ENCODE measurements around the gene TOLLIP.

The TOLLIP gene

DNA sequence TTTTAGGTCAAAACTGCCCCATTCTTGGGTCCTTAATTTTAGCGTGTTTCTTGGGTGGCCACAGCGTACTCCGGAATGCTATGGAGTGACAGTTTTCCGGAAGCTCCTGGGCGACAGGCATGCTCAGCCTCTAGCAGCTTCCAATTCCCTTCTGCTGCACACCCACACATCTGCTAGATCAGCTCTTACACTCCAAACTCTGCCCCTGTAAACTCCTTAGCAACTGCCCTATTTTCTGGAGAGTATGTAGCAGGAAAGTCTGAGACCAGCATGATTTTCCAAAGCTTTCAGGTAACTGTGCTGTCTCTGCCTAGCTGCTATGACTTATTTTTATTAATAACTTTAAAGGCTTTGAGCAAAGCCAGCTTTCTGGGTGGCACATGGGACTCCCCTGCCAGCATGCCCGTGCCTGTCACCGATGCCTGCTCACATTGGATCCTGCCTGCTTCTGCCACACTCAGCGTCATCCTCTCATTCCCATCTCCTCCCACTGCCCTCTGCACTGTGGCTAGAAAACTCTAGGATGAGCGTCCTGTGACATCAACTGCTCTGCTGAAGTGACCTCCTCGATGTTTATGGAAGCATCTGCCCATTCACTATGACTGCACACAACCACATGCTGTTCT is 17.3 kb downstream of the TOLLIP start:
- no peaks in the 10 kb centered on the region for H3K4me1 ChIP-seq (ENCODE audit: control insufficient read depth, insufficient read depth, low read length)
- H3K9ac ChIP-seq (ENCODE audit: low read depth, low read length) = no peak overlapping the region
- peaks cover 41% of the 10 kb centered on the region for H3K36me3 ChIP-seq (ENCODE audit: control insufficient read depth, insufficient read depth, low read length)
- H3K9me3 ChIP-seq (ENCODE audit: control insufficient read depth, insufficient read depth, low read length) = no peaks in the 10 kb centered on the region
- H3K27me3 ChIP-seq (ENCODE audit: control insufficient read depth, insufficient read depth, low read length) = no peaks in the 10 kb centered on the region
- H3K4me3 ChIP-seq (ENCODE audit: low read depth, low read length) = no peak overlapping the region

DNA sequence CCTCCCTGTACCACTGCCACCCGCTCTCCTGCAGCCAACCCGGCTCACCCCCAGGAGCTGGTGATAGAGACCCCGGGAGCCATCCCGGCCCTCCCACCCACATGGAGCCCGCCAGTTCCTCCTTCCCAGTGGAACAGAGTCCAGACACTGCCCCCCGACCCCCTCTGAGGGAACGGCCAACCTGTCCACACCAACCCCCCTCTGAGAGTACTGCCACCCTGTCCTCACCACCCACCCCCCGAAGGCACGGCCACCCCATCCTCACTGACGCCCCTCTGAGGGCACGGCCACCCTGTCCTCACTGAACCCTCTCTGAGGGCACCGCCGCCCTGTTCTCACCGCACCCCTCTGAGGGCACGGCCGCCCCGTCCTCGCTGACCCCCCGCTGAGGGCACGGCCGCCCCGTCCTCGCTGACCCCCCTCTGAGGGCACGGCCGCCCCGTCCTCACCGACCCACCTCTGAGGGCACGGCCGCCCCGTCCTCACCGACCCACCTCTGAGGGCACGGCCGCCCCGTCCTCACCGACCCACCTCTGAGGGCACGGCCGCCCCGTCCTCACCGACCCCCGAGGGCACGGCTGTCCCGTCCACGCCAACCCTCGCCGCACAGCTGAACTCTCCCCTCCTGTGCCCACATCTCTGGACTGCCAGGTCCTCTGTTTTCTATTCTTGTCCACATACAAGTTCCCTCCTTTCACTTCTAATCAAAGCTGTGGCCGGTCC is 18.0 kb downstream of the TOLLIP start:
- H3K36me3 ChIP-seq (ENCODE audit: control insufficient read depth, insufficient read depth, low read length) = peaks cover 47% of the 10 kb centered on the region
- no peak overlapping the region for H3K4me3 ChIP-seq (ENCODE audit: low read depth, low read length)
- no peak overlapping the region for H3K9ac ChIP-seq (ENCODE audit: low read depth, low read length)
- no peaks in the 10 kb centered on the region for H3K9me3 ChIP-seq (ENCODE audit: control insufficient read depth, insufficient read depth, low read length)
- H3K4me1 ChIP-seq (ENCODE audit: control insufficient read depth, insufficient read depth, low read length) = no peaks in the 10 kb centered on the region
- no peaks in the 10 kb centered on the region for H3K27me3 ChIP-seq (ENCODE audit: control insufficient read depth, insufficient read depth, low read length)

DNA sequence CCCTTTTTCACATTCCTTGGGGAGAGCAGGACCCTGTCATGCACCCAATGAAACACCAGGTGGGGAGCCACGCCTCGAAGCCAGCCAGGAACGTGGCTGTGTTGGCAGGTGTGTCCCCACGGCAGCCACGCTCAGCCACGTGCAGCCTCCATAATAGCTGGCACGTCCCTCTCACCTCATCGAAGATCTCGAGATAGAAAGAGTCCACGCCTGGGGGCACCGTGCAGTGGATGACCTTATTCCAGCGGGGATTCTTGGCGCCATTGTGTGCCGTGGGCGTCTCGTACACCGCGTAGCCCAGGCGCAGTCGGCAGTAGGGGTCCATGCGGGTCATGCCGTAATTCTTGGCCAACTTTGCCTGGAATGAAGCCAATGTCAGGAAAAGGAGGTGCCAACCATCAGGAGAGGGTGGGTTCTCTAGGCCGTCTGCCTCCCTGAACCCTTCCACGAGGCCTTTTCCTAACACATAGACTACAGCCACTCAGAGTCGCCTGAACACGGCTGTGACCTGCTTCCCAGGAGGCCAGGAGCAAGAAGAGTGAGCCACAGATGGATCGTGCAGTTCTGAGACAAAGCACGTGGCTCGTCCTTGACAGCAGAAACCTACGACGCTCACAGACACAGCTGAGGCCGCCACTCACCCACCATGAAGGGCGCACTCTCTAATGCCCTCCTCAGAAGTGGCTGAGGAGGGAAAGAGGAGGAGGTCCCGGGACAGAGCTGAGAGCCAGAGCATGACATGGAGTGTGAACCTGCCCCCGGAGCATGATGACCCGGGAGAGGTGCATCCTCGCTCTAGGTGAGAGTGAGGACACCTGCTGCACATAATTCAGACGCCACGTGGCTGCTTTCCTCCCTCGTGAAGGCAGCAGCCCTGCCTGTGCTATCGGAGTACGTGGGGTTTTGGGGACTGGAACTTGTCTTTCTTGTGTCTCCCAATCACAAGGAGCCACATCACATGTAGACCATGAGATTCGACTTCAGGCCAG is 19.1 kb downstream of the TOLLIP start:
- Histone ChIP-seq H3K4me1 (ENCODE audit: control insufficient read depth, insufficient read depth, low read length) (no peaks in the 10 kb centered on the region), H3K27me3 (ENCODE audit: control insufficient read depth, insufficient read depth, low read length) (no peaks in the 10 kb centered on the region), H3K9me3 (ENCODE audit: control insufficient read depth, insufficient read depth, low read length) (no peaks in the 10 kb centered on the region), H3K9ac (ENCODE audit: low read depth, low read length) (no peak overlapping the region), H3K4me3 (ENCODE audit: low read depth, low read length) (no peak overlapping the region), H3K36me3 (ENCODE audit: control insufficient read depth, insufficient read depth, low read length) (peaks cover 54% of the 10 kb centered on the region)

DNA sequence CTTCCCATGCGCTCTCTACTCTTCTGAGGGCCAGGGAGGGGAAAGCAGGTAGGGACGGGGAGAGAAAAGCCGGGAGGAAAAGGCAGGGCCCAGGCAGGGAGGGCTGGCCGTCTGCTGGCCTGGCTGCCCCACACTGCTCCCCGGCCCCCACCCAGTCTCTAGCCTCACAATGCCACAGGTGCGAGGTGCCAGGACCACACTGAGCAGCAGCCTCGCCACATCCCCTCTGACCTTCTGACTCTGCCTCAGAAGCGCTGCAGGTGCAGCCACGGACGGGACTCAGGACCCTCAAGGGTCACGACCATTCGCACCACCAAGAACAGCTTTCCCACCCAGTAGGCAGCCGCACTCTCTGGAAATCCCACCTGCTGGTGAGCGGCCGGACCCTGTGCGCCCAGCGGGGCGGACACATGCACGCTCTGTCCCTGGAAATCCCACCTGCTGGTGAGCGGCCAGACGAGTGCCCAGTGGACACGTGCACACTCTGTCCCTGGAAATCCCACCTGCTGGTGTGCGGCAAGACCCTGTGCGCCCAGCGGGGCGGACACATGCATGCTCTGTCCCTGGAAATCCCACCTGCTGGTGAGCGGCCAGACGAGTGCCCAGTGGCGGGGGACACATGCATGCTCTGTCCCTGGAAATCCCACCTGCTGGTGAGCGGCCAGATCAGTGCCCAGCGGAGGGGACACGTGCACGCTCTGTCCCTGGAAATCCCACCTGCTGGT is 20.1 kb downstream of the TOLLIP start:
- Histone ChIP-seq H3K4me1 (ENCODE audit: control insufficient read depth, insufficient read depth, low read length) (no peaks in the 10 kb centered on the region), H3K4me3 (ENCODE audit: low read depth, low read length) (no peak overlapping the region), H3K9me3 (ENCODE audit: control insufficient read depth, insufficient read depth, low read length) (no peaks in the 10 kb centered on the region), H3K9ac (ENCODE audit: low read depth, low read length) (no peak overlapping the region), H3K27me3 (ENCODE audit: control insufficient read depth, insufficient read depth, low read length) (no peaks in the 10 kb centered on the region), H3K36me3 (ENCODE audit: control insufficient read depth, insufficient read depth, low read length) (peaks cover 60% of the 10 kb centered on the region)

DNA sequence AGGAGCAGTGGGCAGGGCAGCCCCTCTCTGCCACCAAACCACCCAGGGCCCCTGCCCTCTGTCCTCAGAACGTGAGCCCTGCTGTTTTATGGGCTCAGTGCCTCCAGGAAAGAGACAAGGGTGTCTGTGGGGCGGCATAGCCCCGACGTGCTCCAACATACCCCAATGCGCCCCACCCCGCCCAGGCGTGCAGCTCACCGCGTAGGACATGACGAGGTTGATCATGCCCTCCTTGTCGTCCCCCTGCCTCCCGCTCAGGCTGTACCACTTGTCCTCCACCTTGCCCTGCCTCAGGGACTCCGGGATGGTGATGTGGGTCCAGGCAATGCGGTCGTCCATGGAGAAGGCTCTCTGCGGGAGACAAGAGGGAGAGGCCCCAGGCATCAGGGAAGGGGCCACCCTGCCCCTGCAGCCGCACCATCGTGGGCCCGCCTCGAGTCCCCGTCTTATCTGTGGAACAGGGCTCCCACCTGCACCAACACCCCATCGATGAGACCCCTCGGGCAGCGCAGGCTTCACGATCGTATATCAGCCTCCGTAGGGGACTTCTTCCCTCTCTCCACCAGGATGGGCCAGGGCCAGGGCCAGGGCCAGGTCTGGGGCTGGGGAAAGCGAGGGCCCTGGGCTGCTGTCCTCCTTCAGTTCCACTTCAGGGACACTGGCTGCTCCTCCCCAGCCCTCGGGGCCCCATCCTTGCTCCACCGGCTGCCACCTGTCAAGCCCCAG is 20.8 kb downstream of the TOLLIP start:
- Histone ChIP-seq H3K9me3 (ENCODE audit: control insufficient read depth, insufficient read depth, low read length) (no peaks in the 10 kb centered on the region), H3K36me3 (ENCODE audit: control insufficient read depth, insufficient read depth, low read length) (peaks cover 58% of the 10 kb centered on the region), H3K27me3 (ENCODE audit: control insufficient read depth, insufficient read depth, low read length) (no peaks in the 10 kb centered on the region), H3K9ac (ENCODE audit: low read depth, low read length) (no peak overlapping the region), H3K4me3 (ENCODE audit: low read depth, low read length) (no peak overlapping the region), H3K4me1 (ENCODE audit: control insufficient read depth, insufficient read depth, low read length) (no peaks in the 10 kb centered on the region)

DNA sequence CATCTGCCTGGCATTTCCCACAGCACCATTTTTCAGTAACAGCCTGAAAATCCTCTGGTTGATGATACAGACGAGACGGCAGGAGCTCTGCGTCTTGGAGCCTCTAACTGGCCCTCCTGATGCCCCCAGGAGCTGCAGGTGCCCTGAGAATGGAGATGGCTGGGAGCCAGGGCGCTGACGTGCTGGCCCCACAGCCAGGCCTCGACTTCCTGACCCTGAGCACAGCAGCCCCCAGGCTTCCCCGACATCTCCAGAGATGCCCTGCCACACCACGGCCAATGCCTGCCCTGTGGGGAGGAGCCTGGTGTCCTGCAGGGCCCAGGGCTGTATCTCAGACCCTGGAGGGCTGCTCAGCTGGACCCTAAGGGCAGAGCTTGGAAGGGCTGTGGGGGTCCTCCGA is 21.5 kb downstream of the TOLLIP start:
- H3K36me3 ChIP-seq (ENCODE audit: control insufficient read depth, insufficient read depth, low read length) = peaks cover 52% of the 10 kb centered on the region
- no peaks in the 10 kb centered on the region for H3K4me1 ChIP-seq (ENCODE audit: control insufficient read depth, insufficient read depth, low read length)
- H3K4me3 ChIP-seq (ENCODE audit: low read depth, low read length) = no peak overlapping the region
- H3K27me3 ChIP-seq (ENCODE audit: control insufficient read depth, insufficient read depth, low read length) = no peaks in the 10 kb centered on the region
- H3K9ac ChIP-seq (ENCODE audit: low read depth, low read length) = no peak overlapping the region
- H3K9me3 ChIP-seq (ENCODE audit: control insufficient read depth, insufficient read depth, low read length) = no peaks in the 10 kb centered on the region

DNA sequence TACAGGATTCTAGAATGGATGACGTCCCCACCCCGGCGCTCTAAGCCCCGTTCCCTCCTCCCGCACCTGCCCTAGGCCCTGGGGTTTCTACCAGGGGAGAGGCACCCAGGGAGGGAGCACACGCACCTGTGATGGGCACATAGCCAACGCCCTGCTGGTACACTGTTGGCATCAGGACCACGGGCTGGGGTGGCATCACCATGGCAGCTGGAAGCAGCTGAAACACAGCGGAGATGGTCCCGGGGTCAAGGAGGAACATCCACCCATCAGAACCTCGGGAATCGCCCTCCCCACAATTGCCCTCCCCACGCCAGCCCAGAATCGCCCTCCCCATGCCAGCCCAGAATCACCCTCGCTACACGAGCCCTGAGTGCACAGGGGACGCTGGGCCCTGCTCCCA is 23.6 kb downstream of the TOLLIP start:
- no peaks in the 10 kb centered on the region for H3K27me3 ChIP-seq (ENCODE audit: control insufficient read depth, insufficient read depth, low read length)
- no peaks in the 10 kb centered on the region for H3K4me1 ChIP-seq (ENCODE audit: control insufficient read depth, insufficient read depth, low read length)
- no peak overlapping the region for H3K9ac ChIP-seq (ENCODE audit: low read depth, low read length)

DNA sequence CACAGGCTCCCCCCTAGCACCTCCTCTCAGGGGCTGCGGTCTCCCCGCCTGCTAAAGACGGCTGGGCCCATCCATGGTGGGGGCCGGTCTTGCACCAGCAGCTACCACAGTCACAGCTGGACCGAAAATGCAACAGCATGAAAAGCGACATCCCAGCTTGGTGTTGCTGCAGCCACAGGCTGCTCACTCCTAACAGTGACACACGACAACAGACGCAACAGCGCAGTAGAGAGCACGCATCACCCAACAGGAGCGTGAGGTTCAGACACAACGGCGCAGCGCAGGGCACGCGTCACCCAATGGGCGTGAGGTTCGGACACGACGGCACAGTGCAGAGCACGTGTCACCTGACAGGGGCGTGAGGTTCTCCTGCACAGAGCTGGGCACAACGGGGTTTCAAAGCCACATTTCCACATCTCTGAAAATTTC is 24.1 kb downstream of the TOLLIP start:
- no peaks in the 10 kb centered on the region for H3K9me3 ChIP-seq (ENCODE audit: control insufficient read depth, insufficient read depth, low read length)
- H3K4me3 ChIP-seq (ENCODE audit: low read depth, low read length) = no peak overlapping the region
- H3K36me3 ChIP-seq (ENCODE audit: control insufficient read depth, insufficient read depth, low read length) = peaks cover 52% of the 10 kb centered on the region
- H3K9ac ChIP-seq (ENCODE audit: low read depth, low read length) = no peak overlapping the region
- H3K27me3 ChIP-seq (ENCODE audit: control insufficient read depth, insufficient read depth, low read length) = no peaks in the 10 kb centered on the region
- no peaks in the 10 kb centered on the region for H3K4me1 ChIP-seq (ENCODE audit: control insufficient read depth, insufficient read depth, low read length)

More for the DNA sequence above, 23.6 kb downstream of the TOLLIP start:
- H3K4me3 ChIP-seq (ENCODE audit: low read depth, low read length) = no peak overlapping the region
- H3K9me3 ChIP-seq (ENCODE audit: control insufficient read depth, insufficient read depth, low read length) = no peaks in the 10 kb centered on the region
- H3K36me3 ChIP-seq (ENCODE audit: control insufficient read depth, insufficient read depth, low read length) = peaks cover 52% of the 10 kb centered on the region

DNA sequence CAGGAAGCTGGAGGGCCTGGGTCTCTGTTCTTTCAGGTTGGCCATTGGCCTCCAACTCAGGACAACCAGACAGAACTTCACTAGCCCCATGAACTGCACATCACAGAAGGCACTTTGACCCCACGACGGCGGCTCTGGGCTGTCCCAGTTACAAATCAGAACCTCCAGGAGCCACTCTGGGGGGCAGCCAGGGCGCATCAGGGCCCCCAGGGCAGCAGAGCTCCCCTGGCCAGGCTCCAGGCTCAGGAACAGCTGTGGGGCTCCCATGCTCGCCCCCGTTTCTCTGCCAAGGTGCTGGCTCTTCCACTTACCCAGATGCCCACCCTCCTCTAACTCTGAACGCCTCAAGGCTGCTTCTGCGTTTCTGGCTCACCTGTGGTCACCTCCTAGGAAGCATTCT is 25.5 kb downstream of the TOLLIP start:
- Histone ChIP-seq H3K36me3 (ENCODE audit: control insufficient read depth, insufficient read depth, low read length) (peaks cover 46% of the 10 kb centered on the region), H3K9me3 (ENCODE audit: control insufficient read depth, insufficient read depth, low read length) (no peaks in the 10 kb centered on the region)

DNA sequence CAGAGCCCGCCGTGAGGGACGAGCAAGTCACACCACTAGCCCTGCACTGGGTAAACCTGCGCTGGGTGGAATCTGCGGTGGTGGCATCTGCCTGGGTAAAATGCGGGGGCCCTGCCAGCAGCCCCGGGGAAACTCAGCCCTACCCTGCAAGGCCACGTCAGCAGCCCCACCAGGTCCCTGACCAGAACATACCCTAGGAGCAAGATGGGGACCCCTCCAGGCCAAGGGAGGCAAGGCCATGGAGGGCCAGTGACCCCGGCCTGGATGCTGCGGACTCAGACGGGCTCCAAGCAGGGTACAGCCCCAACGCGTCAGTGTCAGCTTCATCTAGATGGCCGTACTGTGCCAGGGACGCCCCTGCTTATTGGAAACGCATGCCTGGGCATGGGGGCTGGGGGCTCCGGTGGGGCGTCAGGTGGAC is 26.3 kb downstream of the TOLLIP start:
- Histone ChIP-seq H3K4me1 (ENCODE audit: control insufficient read depth, insufficient read depth, low read length) (no peaks in the 10 kb centered on the region), H3K4me3 (ENCODE audit: low read depth, low read length) (no peak overlapping the region), H3K9me3 (ENCODE audit: control insufficient read depth, insufficient read depth, low read length) (no peaks in the 10 kb centered on the region), H3K27me3 (ENCODE audit: control insufficient read depth, insufficient read depth, low read length) (no peaks in the 10 kb centered on the region), H3K9ac (ENCODE audit: low read depth, low read length) (no peak overlapping the region), H3K36me3 (ENCODE audit: control insufficient read depth, insufficient read depth, low read length) (peaks cover 41% of the 10 kb centered on the region)

More for the DNA sequence above, 25.5 kb downstream of the TOLLIP start:
- H3K27me3 ChIP-seq (ENCODE audit: control insufficient read depth, insufficient read depth, low read length) = no peaks in the 10 kb centered on the region
- H3K4me1 ChIP-seq (ENCODE audit: control insufficient read depth, insufficient read depth, low read length) = no peaks in the 10 kb centered on the region
- H3K9ac ChIP-seq (ENCODE audit: low read depth, low read length) = no peak overlapping the region
- H3K4me3 ChIP-seq (ENCODE audit: low read depth, low read length) = no peak overlapping the region

DNA sequence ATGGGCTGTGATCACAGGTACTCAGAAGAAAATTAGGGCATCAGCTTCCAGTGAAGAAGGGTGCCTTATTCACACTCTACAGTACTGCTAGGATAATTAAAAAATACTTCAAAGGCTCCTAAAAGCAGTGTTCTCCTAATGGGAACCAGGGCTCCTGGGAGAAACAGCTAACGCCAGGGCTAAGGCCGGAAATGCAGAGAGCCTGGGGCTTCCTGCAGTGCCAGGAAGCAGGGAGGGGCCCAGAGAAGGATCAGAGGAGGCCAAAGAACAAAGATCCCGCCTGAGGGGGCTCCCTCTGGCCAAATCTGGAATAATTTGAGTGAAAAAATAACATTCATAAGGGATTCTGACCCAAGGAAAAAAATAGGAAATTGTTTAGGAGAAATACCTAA is 27.5 kb downstream of the TOLLIP start:
- Histone ChIP-seq H3K4me1 (ENCODE audit: control insufficient read depth, insufficient read depth, low read length) (no peaks in the 10 kb centered on the region), H3K27me3 (ENCODE audit: control insufficient read depth, insufficient read depth, low read length) (no peaks in the 10 kb centered on the region), H3K36me3 (ENCODE audit: control insufficient read depth, insufficient read depth, low read length) (peaks cover 37% of the 10 kb centered on the region), H3K4me3 (ENCODE audit: low read depth, low read length) (no peak overlapping the region), H3K9me3 (ENCODE audit: control insufficient read depth, insufficient read depth, low read length) (no peaks in the 10 kb centered on the region), H3K9ac (ENCODE audit: low read depth, low read length) (no peak overlapping the region)

All from iPS-15b (cell line).